Posterior cingulate gyrus (tissue), 11 donors: ENCODE data around the gene CLMP.
"Not testable (repeated sequence)": the region's sequence is repeated elsewhere in the genome, so short reads cannot be mapped to it uniquely, and the experiment has no call there.

Experiments
- DNase-seq, 10 donors: peaks; one replicate each; pipeline versions ENCODE4 v3.0.0 to v3.0.0-alpha.2; 2020 to 2021; ENCODE audit warnings: mixed read lengths in 3 of 10
- intact Hi-C: fragments of 100-400 bp; cut with DNase I; formaldehyde crosslinking; loops from one replicate; pipeline ENCODE4 v1.15.1; 2023

CLMP gene

DNA sequence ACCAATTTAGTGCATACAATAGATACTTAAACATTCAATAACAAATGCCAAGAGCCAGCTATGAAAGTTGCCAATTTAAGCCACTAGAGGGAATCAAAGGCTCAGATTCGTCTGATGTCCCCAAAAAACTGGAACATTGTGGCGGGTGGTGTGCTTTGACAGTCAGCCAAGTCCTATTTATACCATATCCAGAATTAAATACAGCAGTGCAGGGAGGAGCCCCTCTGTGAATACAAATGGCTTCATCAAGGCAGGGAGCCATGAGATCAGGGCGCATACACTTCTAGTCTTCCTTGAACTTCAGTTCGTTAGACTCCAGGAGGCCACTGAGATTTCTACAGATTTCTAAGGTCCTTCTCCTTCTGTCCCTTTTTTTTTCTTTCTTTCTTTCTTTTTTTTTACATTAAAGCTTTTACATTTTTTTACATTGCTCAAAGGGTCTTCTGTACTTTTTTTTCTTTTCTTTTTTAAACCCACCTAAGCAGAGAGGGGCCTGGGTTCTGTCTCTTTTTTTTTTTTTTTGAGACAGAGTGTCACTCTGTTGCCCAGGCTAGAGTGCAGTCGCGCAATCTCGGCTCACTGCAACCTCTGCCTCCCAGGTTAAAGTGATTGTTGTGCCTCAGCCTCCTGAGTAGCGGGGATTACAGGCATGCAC, 91.6 kb downstream of the CLMP start:
- DNase-seq = peak in 9 of 10 donors; percentile 17 to 88 (median 44)
- intact Hi-C loops = loop anchor here (2.0 kb wide), 1 partner anchor 143 kb away; no protein-coding TSS in a partner anchor

- intact Hi-C loops = no loop called here
- peak in 4 of 10 donors; percentile 20 to 85 (median 54) for DNase-seq
Measured at GRCh38 chr11:123100379-123101085, 94.5 kb downstream of the CLMP start.

- intact Hi-C loops = no loop called here
- DNase-seq = no peak
Measured at GRCh38 chr11:123098990-123099389, 96.1 kb downstream of the CLMP start.

DNA sequence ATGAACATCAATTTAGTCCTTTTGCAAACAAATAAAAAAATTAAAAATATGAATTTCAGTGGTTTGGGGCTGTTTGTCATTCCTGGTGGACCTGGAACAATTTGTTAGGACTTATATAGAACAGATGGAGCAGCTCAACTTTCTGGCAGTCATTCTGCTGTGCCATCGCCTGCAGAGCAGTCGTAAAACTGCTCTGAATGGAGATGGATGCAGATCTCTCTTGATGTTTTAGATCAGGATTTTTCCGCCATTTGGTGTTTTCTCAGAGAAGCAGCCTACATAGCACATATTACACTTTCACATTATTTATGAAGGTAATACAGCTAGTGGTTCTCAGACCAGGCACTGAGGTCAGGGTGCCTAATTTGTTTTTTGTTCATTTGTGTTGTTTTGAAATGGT, 101.3 kb downstream of the CLMP start:
- intact Hi-C loops = no loop called here
- DNase-seq = no peak

- no peak for DNase-seq
- intact Hi-C loops = no loop called here
Measured at GRCh38 chr11:123091506-123091905, 103.5 kb downstream of the CLMP start.

GRCh38 chr11:123090168-123090567, 104.9 kb downstream of the CLMP start:
- DNase-seq, intact Hi-C loops: not testable (repeated sequence)

- DNase-seq, intact Hi-C loops: not testable (repeated sequence)
Measured at GRCh38 chr11:123088896-123089295, 106.2 kb downstream of the CLMP start.

DNA sequence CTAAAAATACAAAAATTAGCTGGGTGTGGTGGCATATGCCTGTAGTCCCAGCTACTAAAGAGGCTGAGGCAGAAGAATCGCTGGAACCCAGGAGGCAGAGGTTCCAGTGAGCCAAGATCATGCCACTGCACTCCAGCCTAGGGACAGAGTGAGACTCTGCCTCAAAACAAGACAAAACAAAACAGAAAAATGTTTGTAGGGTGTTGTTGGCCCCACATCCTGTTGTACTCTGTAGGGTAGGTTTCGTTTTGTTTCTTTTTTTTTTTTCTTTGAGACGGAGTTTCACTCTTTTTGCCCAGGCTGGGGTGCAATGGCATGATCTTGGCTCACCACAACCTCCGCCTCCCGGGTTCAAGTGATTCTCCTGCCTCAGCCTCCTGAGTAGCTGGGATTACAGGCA, 107.4 kb downstream of the CLMP start:
- DNase-seq, intact Hi-C loops: not testable (repeated sequence)

DNA sequence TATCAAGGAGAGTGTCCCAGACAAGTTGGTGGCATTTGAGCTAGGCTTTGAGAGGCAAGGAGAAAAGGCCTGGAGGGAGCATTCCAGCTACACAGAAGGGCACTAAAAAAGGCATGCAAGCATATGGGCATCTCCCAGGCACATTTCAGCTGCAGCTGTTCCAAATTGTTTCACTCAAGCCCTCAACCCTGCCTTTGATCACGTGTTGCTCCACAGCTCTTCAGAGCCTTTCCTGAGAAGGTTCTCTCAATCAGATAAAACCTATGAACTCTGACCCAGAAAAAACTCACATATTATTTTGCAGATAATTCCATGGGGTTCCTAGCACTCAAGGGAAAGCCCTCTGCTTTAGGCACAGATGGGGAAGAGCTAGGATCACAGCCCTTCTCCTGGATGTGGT, 108.7 kb downstream of the CLMP start:
- intact Hi-C loops = no loop called here
- DNase-seq = no peak

DNA sequence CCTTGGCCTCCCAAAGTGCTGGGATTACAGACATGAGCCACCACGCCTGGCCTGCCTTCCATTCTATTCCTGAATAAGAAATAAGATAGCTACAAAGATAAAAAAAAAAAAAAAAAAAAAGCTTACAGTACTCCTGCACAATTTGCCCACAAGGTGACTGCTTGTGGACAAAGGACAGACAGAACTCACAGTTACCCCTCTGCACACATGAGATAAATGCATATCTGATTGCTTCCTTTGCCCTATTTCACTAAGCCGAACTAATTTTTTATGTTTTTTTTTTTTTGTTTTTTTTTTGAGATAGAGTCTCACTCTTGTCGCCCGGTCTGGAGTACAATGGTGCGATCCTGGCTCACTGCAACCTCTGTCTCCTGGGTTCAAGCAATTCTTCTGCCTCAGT, 109.6 kb downstream of the CLMP start:
- intact Hi-C loops = no loop called here
- DNase-seq = no peak

GRCh38 chr11:123084454-123084853, 110.6 kb downstream of the CLMP start:
- intact Hi-C loops = no loop called here
- no peak for DNase-seq

DNA sequence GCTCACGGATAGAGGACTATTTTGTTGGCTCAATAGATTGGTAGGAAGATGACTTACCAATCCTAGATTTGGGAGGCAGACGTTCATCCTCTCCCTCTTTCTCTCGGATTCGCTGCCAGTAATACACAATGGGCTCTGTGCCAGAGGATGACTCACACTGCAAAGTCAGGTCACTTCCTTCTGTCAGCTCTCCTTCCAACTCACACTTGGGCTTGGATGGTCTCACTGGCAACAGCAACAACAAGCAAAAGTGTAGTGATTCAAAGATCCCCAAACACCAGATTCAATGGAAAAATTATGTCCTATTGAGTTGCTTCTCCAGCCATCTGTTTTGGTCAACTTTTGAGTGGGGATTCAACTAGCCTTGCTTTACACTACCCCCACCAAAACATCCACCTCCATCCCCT, 111.4 kb downstream of the CLMP start:
- DNase-seq = peak in 3 of 10 donors; percentile 20 to 39 (median 26)
- intact Hi-C loops = no loop called here

DNA sequence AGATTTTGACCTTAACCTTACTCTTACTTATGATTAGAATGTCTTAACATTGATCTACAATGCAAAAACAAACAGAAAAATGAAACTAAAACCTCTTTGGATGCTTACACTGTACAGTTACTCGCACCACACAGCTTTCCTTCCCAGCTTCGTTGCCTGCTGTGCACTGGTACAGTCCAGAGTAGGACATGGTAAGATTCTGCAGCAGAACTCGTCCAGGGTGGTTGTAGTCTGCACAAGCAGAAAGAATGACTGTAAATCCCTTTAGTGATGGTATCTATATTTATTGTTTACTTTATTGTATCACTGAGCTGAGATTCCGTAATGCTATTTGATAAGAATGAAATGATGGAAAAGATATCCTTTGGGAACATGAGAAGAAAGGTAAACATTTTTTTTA, 112.1 kb downstream of the CLMP start:
- intact Hi-C loops = no loop called here
- DNase-seq = no peak

DNA sequence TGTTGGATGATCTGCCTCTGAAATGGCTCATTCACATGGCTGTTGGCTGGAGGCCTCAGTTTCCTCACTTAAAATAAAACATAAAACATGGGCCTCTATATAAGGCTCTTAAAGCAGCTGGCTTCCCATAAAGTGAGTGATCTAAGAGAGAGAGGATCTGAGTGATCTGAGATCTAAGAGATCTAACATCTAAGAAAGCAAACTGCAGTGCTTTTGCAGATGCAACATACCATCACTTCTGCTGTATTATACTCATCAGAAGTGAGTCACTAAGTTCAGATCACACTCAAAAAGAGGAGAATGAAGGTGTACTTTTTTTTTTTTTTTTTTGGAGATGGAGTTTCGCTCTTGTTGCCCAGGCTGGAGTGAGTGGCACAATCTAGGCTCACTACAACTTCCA, 115.0 kb downstream of the CLMP start:
- intact Hi-C loops = no loop called here
- DNase-seq = no peak

DNA sequence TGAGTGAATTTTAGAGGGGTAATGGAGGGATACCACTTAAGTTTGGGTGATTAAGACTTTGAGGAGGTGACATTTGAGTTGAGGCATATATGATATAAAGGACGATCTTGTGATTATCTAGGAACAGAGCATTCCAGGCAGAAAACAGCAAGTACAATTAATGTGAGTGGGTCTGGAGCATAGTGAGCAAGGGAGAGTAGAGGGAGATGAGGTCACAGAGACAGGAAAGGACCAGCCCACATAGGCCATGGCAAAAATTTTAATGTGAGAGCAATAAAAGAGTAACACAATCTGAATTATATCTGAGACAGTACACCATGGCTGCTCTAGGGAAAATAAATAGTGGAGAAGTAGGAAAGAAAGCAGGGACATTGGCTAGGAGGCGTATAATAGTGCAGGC, 118.6 kb downstream of the CLMP start:
- no peak for DNase-seq
- intact Hi-C loops = no loop called here

GRCh38 chr11:123073343-123074057, 121.5 kb downstream of the CLMP start:
- no peak for DNase-seq
- intact Hi-C loops = no loop called here

- intact Hi-C loops = no loop called here
Measured at GRCh38 chr11:123072762-123073161, 122.3 kb downstream of the CLMP start.

DNA sequence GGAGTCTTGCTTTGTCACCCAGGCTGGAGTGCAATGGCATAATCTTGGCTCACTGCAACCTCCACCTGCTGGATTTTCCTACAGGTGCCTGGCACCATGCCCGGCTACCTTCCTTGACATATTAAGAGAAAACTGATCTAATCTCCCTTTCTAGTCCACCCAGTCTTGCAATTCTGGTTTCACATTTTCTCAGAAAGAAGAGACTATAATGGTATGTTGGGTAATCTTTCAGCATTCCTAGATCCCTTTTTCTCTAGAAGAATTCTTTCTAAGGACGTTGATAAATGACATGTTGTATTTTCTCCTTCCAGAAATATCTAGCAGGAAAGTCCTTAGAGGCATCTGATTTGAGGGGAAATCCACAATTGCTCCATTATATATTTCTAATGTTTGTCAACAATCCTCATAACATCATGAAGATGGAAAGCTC, 122.7 kb downstream of the CLMP start:
- intact Hi-C loops = no loop called here
- DNase-seq = no peak

More at GRCh38 chr11:123072762-123073161, 122.3 kb downstream of the CLMP start:
- DNase-seq = no peak

- DNase-seq = no peak
- intact Hi-C loops = no loop called here
Measured at GRCh38 chr11:123069908-123070821, 124.9 kb downstream of the CLMP start.

DNA sequence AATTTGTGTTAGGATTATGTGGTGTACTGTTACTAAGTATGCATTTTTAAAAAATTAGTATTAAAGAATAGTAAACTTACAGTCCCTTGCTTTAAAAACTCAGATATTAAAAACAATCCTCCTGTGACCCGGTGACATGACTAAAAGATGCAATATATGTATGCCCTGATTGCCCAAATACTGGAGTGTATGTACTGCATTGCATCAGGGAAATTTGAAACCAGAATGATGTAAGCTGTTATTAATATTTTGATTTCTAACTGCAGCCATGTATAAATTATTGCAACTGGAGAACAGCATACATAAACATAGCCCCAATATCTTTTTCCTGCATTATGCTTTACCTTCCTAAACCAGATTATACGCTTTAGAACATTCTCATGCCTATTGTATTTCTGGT, 129.4 kb downstream of the CLMP start:
- intact Hi-C loops = no loop called here

More for the DNA sequence above, 129.4 kb downstream of the CLMP start:
- no peak for DNase-seq
